DMS 273 (cell line): Measurements from ENCODE around the gene PCDHB12.
A peak's percentile ranks its signal among the peaks of the same experiment; 100 is the strongest.
"Not testable (repeated sequence)": the region's sequence is repeated elsewhere in the genome, so short reads cannot be mapped to it uniquely, and the experiment has no call there.

Experiments used
- DNase-seq: peaks from one replicate; lab custom pipeline; 2025; ENCODE audit not compliant: unreplicated experiment; lab: John Stamatoyannopoulos, UW

PCDHB12 gene

GRCh38 chr5:141208478-141208877 is at the start of gene PCDHB12:
Gene PCDHB12 (plus strand): TSS chr5:141208719. CDS start chr5:141208908, 189 bp downstream.
- no peak for DNase-seq

DNA sequence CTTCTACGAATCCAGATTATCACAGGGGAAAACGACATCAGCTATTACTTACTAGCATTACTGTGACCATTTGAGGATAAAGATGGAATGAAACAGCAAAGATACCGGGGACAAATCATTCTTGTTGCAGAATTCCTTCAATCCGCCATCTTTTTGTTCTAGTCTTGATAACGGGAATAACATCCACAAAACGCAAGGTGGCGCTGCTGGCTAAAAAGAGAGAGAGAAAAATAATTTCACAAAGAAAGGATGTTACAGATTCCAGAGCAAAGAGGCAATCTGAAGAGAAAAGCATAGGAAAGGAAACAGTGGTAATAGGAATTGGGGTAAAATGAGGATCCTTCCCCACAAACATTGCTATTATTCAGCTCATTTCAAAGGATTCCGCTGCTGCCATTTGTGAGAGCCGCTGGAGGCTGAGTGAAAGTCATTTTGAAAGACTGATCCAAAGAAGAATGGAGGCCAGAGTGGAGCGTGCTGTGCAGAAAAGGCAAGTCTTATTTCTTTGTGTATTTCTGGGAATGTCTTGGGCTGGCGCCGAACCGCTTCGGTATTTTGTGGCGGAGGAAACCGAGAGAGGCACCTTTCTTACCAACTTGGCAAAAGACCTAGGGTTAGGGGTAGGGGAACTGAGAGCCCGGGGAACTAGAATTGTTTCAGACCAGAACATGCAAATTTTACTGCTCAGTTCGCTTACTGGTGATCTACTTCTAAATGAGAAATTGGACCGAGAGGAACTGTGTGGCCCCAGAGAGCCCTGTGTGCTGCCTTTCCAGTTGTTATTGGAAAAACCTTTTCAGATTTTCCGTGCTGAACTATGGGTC is 35.9 kb upstream of the PCDHB12 start, which contains the start of gene PCDHB7:
PCDHB7 (plus strand) TSS at position 264 of the 824 bp plus-strand sequence; CDS start at position 456, 192 bp downstream.
- DNase-seq, result peak; percentile 50

DNA sequence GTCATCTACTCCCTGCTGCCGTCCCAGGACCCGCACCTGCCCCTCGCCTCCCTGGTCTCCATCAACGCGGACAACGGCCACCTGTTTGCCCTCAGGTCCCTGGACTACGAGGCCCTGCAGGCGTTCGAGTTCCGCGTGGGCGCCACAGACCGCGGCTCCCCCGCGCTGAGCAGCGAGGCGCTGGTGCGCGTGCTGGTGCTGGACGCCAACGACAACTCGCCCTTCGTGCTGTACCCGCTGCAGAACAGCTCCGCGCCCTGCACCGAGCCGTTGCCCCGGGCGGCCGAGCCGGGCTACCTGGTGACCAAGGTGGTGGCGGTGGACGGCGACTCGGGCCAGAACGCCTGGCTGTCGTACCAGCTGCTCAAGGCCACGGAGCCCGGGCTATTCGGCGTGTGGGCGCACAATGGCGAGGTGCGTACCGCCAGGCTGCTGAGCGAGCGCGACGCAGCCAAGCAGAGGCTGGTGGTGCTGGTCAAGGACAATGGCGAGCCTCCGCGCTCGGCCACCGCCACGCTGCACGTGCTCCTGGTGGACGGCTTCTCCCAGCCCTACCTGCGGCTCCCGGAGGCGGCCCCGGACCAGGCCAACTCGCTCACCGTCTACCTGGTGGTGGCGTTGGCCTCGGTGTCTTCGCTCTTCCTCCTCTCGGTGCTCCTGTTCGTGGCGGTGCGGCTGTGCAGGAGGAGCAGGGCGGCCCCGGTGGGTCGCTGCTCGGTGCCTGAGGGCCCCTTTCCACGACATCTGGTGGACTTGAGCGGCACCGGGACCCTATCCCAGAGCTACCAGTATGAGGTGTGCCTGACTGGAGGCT is 34.0 kb upstream of the PCDHB12 start:
- DNase-seq, result not testable (repeated sequence)

DNA sequence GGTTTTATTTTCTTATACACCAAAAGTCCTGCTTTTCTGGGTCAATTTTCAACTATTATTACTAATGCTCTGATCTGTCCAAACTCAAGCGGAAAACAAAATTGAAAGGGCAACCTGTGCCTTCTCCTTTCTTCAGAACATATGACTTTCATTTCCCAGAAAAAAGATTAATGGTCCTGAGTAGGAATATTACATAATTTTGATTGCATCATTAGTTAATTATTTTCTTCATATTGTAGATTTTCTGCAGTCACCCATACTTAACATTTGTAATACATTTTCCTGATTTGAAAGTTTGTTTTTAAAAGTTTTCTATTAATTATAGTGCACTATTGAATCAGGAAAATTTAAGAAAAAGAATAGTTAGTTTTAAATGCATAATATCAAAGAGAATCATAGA is 32.6 kb upstream of the PCDHB12 start:
- no peak for DNase-seq

- DNase-seq, result peak; percentile 38
These were observed 30.8 kb upstream of the PCDHB12 start, which contains the start of gene PCDHB8 for GRCh38 chr5:141177577-141178191. Gene PCDHB8 (plus strand): TSS chr5:141177790. CDS start chr5:141178035, 245 bp downstream.

- DNase-seq, result not testable (repeated sequence)
These were observed 29.1 kb upstream of the PCDHB12 start for GRCh38 chr5:141179371-141179770.

DNA sequence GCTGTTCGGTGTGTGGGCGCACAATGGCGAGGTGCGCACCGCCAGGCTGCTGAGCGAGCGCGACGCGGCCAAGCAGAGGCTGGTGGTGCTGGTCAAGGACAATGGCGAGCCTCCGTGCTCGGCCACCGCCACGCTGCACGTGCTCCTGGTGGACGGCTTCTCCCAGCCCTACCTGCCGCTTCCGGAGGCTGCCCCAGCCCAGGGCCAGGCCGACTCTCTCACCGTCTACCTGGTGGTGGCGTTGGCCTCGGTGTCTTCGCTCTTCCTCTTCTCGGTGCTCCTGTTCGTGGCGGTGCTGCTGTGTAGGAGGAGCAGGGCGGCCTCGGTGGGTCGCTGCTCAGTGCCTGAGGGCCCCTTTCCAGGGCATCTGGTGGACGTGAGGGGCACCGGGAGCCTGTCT is 28.6 kb upstream of the PCDHB12 start:
- DNase-seq, result not testable (repeated sequence)

GRCh38 chr5:141180313-141180712 is 28.2 kb upstream of the PCDHB12 start:
- no peak for DNase-seq

- no peak for DNase-seq
These were observed 26.3 kb upstream of the PCDHB12 start, which contains the start of gene PCDHB16 for GRCh38 chr5:141182248-141182647. Gene PCDHB16 (plus strand): TSS chr5:141182387. CDS start chr5:141182560, 173 bp downstream.

GRCh38 chr5:141184117-141184855 is 24.2 kb upstream of the PCDHB12 start:
- not testable (repeated sequence) for DNase-seq

DNA sequence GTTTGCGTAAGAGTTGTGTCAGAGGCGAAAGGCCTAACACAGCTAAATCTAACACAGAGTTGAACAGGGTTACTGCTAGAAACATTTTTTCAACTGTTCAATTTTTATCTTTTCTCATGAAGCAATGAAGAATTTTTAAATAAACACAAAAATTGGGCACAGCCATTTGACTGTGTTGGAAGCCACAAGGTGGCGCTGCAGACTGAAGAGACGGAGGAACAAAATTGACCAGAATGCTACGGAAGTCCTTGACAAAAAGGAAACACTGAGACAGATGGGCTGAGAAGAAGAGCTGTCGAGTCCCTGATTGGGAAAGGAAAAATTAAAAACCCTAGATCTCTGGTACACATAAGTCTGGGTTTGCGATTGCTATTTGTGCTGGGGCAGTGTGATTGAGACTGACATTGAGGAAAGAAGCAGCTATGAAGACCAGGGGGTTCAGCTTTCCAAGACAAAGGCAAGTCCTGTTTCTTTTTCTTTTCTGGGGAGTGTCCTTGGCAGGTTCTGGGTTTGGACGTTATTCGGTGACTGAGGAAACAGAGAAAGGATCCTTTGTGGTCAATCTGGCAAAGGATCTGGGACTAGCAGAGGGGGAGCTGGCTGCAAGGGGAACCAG is 21.5 kb upstream of the PCDHB12 start, which contains the start of gene PCDHB9:
PCDHB9 (plus strand) TSS at position 265 of the 616 bp plus-strand sequence; CDS start at position 423, 158 bp downstream.
- DNase-seq, result peak; percentile 93

DNA sequence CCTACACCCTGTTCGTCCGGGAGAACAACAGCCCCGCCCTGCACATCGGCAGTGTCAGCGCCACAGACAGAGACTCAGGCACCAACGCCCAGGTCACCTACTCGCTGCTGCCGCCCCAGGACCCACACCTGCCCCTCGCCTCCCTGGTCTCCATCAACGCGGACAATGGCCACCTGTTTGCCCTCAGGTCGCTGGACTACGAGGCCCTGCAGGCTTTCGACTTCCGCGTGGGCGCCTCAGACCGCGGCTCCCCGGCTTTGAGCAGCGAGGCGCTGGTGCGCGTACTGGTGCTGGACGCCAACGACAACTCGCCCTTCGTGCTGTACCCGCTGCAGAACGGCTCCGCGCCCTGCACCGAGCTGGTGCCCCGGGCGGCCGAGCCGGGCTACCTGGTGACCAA is 19.8 kb upstream of the PCDHB12 start:
- not testable (repeated sequence) for DNase-seq

GRCh38 chr5:141189131-141189530 is 19.4 kb upstream of the PCDHB12 start:
- DNase-seq, result not testable (repeated sequence)

DNA sequence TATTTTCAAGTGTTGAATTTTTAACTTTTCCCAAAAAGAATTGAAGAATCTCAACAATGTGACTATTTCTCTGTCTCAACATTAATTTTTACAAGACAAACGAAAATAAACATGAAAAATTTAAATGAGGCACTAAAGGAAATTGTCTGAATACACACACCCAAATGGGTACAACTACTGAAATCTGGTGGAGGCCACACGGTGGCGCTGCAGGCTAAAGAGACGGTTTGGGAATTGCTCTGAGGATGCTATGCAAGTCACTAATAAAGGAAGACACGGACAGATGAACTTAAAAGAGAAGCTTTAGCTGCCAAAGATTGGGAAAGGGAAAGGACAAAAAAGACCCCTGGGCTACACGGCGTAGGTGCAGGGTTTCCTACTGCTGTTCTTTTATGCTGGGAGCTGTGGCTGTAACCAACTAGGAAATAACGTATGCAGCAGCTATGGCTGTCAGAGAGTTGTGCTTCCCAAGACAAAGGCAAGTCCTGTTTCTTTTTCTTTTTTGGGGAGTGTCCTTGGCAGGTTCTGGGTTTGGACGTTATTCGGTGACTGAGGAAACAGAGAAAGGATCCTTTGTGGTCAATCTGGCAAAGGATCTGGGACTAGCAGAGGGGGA is 16.3 kb upstream of the PCDHB12 start, which contains the start of gene PCDHB10:
PCDHB10 (plus strand) TSS at position 244 of the 616 bp plus-strand sequence; CDS start at position 444, 200 bp downstream.
- peak; percentile 55 for DNase-seq

DNA sequence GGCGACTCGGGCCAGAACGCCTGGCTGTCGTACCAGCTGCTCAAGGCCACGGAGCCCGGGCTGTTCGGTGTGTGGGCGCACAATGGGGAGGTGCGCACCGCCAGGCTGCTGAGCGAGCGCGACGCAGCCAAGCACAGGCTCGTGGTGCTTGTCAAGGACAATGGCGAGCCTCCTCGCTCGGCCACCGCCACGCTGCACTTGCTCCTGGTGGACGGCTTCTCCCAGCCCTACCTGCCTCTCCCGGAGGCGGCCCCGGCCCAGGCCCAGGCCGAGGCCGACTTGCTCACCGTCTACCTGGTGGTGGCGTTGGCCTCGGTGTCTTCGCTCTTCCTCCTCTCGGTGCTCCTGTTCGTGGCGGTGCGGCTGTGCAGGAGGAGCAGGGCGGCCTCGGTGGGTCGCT is 14.2 kb upstream of the PCDHB12 start:
- not testable (repeated sequence) for DNase-seq

- no peak for DNase-seq
These were observed 12.2 kb upstream of the PCDHB12 start for GRCh38 chr5:141196363-141196762.

GRCh38 chr5:141199359-141200235 is 8.9 kb upstream of the PCDHB12 start, which contains the start of gene PCDHB11:
Gene PCDHB11 (plus strand): TSS chr5:141199627. CDS start chr5:141199775, 148 bp downstream.
- DNase-seq, result peak; percentile 60

DNA sequence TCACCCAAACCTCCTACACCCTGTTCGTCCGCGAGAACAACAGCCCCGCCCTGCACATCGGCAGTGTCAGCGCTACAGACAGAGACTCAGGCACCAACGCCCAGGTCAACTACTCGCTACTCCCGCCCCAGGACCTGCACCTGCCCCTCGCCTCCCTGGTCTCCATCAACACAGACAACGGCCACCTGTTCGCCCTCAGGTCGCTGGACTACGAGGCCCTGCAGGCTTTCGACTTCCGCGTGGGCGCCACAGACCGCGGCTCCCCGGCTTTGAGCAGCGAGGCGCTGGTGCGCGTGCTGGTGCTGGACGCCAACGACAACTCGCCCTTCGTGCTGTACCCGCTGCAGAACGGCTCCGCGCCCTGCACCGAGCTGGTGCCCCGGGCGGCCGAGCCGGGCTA is 7.4 kb upstream of the PCDHB12 start:
- DNase-seq, result not testable (repeated sequence)
